HG03196 (cell line): ENCODE data around the gene MANF.
"Not testable (repeated sequence)": the region's sequence is repeated elsewhere in the genome, so short reads cannot be mapped to it uniquely, and the experiment has no call there.

Experiments used
- ATAC-seq: cut with Tn5 transposase; IDR thresholded peaks from one replicate; pipeline ENCODE4 v1.9.1; 2021; ENCODE audit not compliant: unreplicated experiment

The MANF gene

DNA sequence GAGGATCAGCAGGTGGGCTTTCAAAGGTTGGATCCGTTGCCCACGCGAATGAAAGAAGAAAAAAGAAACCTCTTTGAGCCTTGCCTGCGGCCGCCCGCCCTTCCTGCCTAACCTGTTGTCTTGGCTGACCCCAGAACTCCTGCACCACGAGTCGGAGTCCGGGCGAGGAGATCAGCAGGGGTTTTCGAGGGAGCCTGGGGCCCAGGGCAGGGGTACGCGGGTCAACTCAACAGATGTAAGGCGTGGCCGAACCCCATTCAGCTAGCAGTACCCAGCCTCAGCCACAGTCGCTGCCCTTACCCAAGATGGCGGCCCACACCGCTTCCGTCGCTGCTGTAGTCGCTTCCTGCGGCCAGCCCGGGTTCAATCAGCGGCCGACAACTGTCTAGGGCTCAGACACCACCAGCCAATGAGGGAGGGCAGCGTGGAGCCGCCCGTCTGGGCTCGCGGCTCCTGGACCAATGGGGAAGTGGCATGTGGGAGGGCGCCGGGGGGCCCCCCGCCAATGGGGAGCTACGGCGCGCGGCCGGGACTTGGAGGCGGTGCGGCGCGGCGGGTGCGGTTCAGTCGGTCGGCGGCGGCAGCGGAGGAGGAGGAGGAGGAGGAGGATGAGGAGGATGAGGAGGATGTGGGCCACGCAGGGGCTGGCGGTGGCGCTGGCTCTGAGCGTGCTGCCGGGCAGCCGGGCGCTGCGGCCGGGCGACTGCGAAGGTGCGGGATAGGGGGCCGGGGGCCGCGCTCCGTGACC is at the start of gene MANF:
Gene MANF, plus strand, starts transcription at position 566 of the 748 bp plus-strand sequence. Its CDS starts 52 bp downstream, at position 618.
- ATAC-seq = peak; percentile 92

DNA sequence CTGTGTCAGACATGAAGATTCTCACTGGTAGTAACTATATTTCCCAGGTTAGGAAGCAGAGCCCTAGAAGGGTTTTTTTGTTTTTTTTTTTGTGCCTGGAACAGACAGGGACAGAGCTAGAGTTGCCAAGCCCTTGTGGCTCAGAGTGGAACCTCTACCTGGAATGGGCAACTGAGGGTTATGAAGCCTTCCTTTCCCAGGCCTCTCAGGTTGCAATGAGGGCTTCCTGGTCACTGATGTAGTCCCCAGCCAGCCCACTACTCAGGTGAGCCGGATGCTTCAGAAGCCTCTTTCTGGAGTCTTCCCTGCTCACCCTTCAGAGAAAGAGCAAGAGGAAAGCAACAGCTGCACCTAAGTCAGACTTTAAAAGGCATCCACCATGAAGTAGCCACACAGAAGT is 48.8 kb upstream of the MANF start:
- ATAC-seq = no peak

DNA sequence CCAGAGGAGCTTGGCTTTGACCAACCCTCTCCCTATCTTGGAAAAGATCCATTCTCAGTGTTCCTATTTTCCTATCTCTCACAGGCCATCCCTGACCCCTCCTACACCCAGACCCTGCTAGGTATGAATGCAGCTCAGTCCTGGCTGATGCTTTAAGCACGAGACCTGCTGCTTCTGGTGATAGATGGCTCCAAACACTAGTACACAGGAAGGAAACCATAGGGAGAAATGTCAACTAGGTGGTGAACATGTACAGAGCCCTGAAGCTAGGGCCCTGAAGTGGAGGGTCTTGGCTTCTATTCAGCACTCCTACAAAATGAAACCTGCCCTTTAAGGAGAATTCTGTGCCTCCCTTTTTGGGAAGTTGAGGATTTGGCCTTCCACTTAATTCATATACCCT is 47.4 kb upstream of the MANF start:
- ATAC-seq = no peak

DNA sequence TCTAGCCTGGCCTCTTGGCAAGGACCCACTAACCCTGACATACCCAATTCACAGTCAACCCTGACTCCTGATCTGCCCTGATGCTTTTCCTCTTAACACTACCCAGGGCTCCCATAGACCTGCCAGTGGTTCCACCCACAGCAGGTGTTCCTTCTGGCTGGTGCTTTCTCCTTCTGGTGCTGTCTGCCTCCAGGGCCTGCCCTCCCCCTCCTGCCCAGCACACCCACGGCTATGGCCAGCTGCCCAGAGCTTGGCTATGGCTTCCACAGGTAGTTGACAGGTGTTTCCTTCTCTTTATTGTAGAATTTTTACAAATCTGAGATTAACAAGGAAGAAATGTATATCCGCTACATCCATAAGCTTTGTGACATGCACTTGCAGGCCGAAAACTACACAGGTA is 46.5 kb upstream of the MANF start:
- ATAC-seq = no peak

DNA sequence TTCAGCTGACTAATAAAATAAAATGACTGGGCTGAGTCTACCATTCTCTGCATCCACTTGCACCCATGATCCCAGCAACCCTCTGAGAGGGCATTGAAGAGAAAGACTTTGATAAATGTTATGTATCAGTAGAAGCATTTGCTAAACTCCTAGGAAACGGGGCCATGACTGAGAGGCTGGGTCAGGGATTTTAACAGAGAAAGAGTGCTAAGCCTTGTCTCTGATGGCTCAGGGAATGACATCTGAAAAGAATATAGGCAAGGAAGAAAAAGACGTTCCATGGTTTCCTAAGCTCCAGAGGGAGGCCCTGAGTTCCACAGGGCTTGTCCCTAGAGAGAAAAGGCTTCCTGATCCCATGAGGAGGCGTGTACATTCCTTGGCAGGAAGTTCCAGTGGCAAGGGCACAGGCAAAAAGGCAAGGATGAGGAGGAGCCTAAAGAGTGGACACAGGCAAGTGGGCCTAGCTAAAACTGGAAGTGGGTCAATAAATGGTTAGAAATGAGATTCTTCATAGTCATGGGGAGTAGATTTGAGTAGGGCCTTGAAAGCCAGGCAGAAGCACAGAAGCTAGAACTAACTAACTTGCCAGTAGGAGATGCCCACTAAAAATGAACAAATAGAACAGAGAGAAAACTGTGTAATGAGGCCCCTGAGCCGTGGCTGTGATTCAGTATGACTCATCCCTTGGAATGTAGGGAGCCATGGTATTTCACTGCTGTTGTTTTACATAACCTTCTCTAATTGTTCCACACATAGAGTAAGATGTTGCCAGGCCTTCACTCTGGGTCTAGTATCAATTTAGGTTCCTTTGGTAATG is 44.9 kb upstream of the MANF start:
- no peak for ATAC-seq

DNA sequence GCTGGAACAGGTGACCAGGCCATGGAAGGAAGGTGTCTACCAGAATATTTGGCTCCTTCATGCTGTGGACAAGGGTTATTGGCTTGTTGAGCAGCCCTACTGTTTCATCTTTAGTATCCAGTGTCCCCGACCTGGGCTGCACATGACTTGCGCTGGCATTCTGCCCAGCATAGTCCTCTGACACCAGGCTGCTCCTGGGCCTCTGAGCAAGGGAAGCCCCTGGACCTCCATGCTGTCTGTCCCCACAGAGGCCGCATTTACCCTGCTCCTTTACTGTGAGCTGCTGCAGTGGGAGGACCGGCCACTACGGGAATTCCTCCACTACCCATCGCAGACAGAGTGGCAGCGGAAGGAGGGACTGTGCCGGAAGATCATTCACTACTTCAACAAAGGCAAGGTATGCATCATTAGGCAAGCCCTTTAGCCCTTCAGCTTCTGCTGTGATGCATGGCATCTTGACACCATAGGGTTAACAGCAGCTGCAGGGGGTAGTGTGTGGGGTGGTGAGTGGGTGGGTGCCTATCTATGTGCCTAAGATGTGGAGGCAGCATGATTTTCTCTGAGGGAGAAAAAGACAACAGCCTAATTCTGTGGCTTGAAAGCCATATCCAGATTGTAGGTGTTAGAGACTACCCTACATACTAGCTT is 44.0 kb upstream of the MANF start:
- ATAC-seq = no peak

DNA sequence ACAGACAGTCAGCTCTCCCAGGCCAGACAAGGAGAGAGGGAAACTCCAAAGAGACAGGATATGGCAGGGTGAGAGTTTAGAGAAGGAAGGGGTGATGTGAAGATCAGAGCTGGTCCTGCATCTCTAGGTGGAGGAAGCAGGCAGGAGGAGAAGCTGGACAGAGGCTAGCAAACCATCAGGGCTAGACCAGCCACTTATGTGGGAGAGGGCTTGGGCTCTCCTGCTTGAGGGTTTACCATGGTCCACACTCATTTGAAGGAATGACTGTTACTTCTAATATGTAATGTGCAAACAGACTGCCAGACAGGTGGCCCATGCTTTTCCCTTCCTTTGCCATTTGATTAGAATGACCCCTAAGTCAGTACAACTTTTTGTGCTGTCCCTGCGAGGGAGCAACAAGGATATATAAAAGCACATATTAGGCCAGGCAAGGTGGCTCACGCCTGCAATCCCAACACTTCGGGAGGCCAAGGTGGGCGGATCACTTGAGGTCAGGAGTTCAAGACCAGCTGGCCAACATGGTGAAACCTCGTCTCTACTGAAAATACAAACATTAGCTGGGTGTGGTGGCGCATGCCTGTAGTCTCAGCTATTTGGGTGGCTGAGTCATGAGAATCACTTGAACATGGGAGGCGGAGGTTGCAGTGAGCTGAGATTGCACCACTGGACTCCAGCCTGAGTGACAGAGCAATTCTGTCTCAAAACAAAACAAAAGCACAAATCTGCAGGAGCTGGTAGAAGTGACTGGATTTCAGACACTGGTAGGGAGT is 41.0 kb upstream of the MANF start:
- ATAC-seq = no peak

DNA sequence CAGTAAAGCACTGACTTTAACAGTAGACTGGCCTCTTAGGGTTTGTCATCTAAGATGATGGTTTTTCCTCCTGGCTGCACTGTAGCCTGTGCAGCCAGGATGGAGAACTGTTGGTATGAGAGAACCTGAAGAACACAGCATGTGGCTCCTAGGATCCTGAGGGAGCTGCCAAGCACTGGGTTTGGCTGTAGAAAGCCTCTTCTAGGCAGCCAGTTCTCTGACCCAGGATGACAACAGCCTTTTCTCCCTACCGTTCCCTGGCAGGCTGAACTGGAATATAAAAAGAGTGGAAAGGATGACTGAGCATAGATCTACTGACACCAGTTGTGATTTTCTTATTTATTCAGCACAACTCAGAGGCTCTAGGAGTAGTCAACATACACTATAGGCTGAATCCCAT is 34.3 kb upstream of the MANF start:
- ATAC-seq = no peak

DNA sequence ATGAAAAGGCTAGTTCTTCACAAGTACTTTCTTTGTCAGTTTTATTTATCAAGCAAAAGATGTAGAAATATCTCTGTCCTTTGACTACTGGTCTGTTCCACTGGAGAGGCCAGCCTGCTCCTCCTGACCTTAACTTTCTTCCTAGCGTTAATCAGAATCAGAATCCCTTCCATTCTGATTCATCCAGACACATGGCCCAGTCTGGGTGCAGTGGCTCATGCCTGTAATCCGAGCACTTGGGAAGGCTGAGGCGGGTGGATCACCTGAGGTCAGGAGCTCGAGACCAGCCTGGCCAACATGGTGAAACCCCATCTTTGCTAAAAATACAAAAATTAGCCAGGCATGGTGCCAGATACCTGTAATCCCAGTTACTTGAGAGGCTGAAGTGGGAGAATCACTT is 32.0 kb upstream of the MANF start:
- ATAC-seq = no peak

DNA sequence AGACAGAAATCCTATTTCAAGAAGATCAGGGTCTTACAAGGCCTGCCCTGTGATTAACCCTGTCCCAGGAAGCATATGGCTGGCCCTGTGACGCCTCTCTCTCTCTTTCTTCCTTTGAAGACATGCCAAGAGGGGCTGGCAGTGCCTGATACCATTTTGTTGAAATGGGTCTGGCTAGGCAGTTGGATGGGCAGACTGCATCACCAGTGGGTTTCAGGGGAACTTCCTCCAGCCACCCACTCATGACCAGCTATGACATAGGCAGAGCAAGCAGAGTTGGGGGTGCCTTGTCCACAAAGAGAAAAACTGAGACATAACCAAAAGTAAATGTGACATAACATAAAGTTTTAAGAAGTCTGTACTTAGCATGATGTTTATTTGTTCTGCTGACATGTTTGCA is 31.4 kb upstream of the MANF start:
- ATAC-seq = no peak

DNA sequence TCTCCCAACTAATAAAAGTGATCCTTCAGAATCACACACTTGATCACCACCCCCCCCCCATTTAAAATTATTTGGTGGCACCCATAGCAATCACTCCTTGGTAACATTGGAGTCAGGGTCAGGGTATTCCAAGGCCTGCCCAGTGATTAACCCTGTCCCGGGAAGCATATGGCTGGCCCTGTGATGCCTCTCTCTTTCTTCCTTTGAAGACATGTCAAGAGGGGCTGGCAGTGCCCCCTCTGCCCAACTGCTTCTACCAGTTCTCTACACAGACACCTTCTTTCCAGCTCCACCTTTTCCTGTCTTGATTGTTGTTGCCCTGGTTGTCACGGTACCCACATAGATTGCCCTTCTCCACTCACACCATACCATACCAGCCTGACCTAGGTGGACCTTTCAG is 30.9 kb upstream of the MANF start:
- ATAC-seq = no peak

DNA sequence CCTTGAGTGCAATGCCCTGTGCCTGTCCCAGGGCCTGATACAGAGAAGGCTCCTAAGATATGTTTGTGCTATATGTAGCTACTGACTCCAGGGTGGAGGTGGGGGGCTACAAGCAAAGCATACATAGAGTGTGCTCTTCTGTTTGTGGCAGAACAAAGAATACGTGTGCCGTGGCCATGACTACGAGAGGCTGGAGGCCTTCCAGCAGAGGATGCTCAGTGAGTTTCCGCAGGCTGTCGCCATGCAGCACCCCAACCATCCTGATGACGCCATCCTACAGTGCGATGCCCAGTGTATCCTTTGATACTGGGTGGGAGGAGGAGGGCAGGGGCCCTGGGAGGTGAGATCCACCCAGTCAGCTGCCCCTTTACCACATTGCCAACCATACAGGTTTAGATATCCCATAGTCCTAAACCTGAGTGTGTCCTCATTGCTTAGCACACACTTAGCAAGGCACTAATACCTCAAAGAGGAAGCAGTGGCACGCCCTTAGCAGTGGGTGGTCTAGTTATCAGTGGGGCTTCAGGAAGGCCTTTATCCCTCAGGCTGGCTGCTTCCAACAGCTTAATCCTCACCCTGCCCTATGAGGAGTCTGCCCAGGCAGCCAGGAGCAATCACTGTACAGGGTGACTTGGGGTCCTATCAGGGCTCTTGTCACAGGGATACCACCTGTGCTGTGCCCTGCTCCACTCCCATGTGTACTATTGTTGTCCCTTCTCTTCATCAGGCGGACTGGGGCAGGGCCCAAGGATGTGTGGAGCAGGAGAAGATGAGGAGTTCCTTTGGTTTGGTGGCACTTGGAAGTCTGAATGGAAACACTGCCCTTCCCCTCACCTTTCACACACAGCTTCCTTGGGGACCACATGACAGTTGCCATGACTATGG is 30.1 kb upstream of the MANF start:
- no peak for ATAC-seq

DNA sequence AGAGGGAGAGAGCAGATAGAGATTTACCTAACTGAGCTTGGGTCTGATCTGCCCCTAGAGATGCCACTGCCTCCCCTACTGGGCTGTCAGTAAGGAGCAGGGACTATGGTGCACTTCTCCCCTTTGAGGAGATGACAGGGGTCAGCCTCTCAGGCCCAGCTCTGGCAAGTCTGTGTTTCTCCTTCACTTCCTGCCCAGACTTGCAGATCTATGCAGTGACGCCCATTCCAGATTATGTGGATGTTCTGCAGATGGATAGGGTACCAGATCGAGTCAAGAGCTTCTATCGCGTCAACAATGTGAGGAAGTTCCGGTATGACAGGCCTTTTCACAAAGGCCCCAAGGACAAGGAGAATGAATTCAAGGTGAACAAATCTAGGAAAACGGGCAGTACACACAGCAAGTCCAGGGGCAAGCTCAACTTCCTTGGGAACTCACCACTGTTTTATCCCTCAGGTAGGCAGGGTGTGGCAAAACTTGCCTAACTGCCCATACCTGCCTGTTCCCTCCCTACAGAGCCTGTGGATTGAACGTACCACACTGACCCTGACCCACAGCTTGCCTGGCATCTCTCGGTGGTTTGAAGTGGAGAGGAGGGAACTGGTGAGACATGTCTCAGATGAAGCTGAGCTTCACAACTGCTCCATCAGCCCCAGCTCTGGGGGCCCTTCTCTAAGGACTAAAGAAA is 29.1 kb upstream of the MANF start:
- ATAC-seq = no peak

DNA sequence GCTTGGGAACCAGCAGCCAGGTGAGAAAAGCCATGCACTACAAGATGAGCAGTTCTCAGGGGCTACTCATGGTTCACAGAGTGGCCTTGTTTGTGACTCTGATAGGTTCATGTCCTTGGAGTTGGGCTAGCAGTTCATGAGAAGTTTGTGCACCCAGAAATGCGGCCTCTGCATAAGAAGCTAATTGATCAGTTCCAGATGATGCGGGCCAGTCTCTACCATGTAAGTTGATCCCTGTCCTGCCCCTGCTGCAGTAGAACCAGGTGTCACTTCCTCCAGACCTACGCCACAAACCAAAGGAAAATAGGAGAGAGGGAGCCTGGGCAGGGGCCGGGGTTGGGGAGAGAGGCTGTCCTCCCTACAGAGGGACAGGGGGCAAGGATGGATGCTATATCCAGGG is 27.2 kb upstream of the MANF start:
- no peak for ATAC-seq

DNA sequence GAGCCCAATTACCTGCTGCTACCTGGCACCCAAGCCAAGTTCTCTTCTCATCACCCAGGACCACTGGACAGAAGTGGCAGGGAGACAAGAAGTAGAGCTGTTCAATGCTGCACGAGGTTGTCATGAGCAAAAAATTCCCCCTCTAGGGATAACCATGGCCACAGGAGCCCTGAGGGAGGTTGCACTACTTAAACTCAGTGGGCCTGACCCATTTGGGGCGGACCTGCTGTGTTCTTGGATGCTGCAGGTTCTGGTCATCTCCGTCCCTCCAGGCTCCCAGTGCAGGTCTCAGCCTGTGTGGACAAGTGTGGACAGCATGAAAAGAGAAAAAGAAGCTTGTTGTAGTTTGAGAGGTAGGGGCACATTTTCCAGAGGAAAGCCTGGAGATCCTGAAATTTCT is 26.1 kb upstream of the MANF start:
- no peak for ATAC-seq

DNA sequence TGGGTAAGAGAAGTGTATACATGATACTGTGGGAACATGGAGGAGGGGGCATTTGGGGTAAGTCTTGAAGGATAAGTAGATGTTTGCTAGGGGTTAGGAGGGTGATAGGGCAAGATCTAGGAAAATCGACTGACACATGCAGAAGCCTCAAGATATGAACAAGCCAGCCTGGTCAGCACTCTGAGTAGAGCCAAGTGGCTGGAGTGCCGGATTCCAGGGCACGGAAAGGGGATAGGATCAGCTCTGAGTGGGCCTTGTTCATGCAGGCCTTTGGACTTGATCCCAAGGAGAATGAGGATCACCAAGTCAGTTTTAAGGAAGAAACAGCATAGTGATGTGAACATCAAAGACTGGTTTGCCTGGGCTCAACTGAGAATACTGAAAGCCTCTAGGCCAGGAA is 24.3 kb upstream of the MANF start:
- no peak for ATAC-seq

DNA sequence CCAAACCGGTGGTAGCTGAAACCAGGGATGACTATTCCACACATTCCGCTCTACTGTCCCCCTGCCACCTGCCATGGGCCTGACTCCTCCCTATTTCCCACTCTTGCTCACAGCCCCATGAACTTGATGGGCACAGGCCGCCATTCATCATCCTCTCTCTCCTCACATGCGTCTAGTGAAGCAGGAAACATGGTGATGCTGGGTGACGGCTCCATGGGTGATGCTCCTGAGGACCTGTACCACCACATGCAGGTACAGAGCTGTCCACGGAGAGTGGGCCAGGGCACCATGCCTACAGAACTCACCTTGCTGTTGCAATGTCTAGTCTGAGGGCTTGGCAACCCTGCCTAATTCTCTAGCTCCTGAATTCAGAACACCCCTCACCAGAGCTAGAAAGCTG is 23.3 kb upstream of the MANF start:
- ATAC-seq = no peak

DNA sequence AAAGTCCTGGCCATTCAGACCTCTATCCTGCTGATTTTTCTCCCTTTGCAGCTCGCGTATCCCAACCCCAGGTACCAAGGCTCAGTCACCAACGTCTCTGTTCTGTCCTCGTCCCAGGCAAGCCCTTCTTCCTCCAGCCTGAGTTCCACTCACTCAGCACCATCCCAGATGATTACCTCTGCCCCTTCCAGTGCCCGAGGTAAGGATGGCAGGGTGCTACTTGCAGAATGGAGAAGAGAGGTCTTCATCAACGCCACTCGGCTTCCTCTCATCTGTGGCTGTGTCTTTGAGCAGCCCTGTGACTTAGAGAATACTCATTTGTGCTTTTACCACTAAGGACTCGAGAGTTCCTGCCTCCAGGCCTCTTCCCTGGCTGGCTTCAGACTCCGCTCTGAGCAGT is 22.6 kb upstream of the MANF start:
- ATAC-seq = no peak

DNA sequence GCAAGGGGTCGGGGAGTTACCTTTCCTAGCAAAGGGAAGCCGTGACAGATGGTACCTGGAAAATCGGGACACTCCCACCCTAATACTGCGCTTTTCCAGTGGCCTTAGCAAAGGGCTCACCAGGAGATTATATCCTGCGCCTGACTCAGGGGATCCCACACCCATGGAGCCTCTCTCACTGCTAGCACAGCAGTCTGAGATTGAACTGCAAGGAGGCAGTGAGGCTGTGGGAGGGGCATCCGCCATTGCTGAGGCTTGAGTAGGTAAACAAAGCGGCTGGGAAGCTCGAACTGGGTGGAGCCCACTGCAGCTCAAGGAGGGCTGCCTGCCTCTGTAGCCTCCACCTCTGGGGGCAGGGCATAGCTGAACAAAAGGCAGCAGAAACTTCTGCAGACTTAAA is 16.8 kb upstream of the MANF start:
- ATAC-seq = not testable (repeated sequence)
